ENCODE data around the gene PDE4D.

Gene PDE4D

GRCh38 chr5:59132131-59132530 lies 761.4 kb downstream of the PDE4D start:
- no peak for FAIRE-seq

GRCh38 chr5:59130431-59130830 lies 763.1 kb downstream of the PDE4D start:
- DNase-seq (ENCODE audit: low spot score) = no peak

More at GRCh38 chr5:59132131-59132530, 761.4 kb downstream of the PDE4D start:
- DNase-seq (ENCODE audit: low spot score) = no peak

GRCh38 chr5:59128646-59129290 lies 764.8 kb downstream of the PDE4D start:
- FAIRE-seq (no peak), DNase-seq (ENCODE audit: low spot score) (no peak)

More at GRCh38 chr5:59130431-59130830, 763.1 kb downstream of the PDE4D start:
- FAIRE-seq = no peak

GRCh38 chr5:59126708-59127573 lies 766.6 kb downstream of the PDE4D start:
- DNase-seq (ENCODE audit: low spot score) = no peak
- no peak for FAIRE-seq

- FAIRE-seq (no peak), DNase-seq (ENCODE audit: low spot score) (no peak)
Measured at GRCh38 chr5:59126016-59126707, 767.4 kb downstream of the PDE4D start.

GRCh38 chr5:59125011-59125961 lies 768.2 kb downstream of the PDE4D start:
- DNase-seq (ENCODE audit: low spot score) = no peak
- no peak for FAIRE-seq

GRCh38 chr5:59123595-59124561 lies 769.6 kb downstream of the PDE4D start:
- DNase-seq (ENCODE audit: low spot score) (no peak), FAIRE-seq (no peak)

- no peak for DNase-seq (ENCODE audit: low spot score)
- FAIRE-seq = no peak
Measured at GRCh38 chr5:59119480-59119879, 774.0 kb downstream of the PDE4D start.

- no peak for FAIRE-seq
- DNase-seq (ENCODE audit: low spot score) = no peak
Measured at GRCh38 chr5:59117320-59117719, 776.2 kb downstream of the PDE4D start.

GRCh38 chr5:59116231-59116865 lies 777.2 kb downstream of the PDE4D start:
- DNase-seq (ENCODE audit: low spot score) (no peak), FAIRE-seq (no peak)

GRCh38 chr5:59115345-59115744 lies 778.2 kb downstream of the PDE4D start:
- FAIRE-seq = no peak
- DNase-seq (ENCODE audit: low spot score) = no peak

- FAIRE-seq = no peak
- DNase-seq (ENCODE audit: low spot score) = no peak
Measured at GRCh38 chr5:59109383-59109782, 784.1 kb downstream of the PDE4D start.

- FAIRE-seq = no peak
- peak; percentile 3 for DNase-seq (ENCODE audit: low spot score)
Measured at GRCh38 chr5:59107692-59108091, 785.8 kb downstream of the PDE4D start.

- no peak for FAIRE-seq
Measured at GRCh38 chr5:59104400-59105127, 789.0 kb downstream of the PDE4D start.

GRCh38 chr5:59103303-59103702 lies 790.2 kb downstream of the PDE4D start:
- DNase-seq (ENCODE audit: low spot score) (no peak), FAIRE-seq (no peak)

More at GRCh38 chr5:59104400-59105127, 789.0 kb downstream of the PDE4D start:
- no peak for DNase-seq (ENCODE audit: low spot score)

GRCh38 chr5:59102437-59102836 lies 791.1 kb downstream of the PDE4D start:
- no peak for FAIRE-seq
- no peak for DNase-seq (ENCODE audit: low spot score)

GRCh38 chr5:59100875-59101274 lies 792.7 kb downstream of the PDE4D start:
- FAIRE-seq = no peak

GRCh38 chr5:59099995-59100345 lies 793.6 kb downstream of the PDE4D start:
- DNase-seq (ENCODE audit: low spot score) (no peak), FAIRE-seq (no peak)

More at GRCh38 chr5:59100875-59101274, 792.7 kb downstream of the PDE4D start:
- no peak for DNase-seq (ENCODE audit: low spot score)

Data from RCC 7860 (cell line).